Astrocyte (in vitro differentiated cells and primary cell): ENCODE data around the gene RFTN1.

Experiments used
- EZH2 ChIP-seq: IDR thresholded peaks from 2 replicates; pipeline ENCODE4 v1.6.1; 2012; ENCODE audit warnings: mild to moderate bottlenecking, low read length, inconsistent platforms; ENCODE audit not compliant: insufficient read depth
- TF ChIP-seq, protein P1 (sequence below): IDR thresholded peaks from 2 replicates; pipeline ENCODE4 v1.5.1; 2011; ENCODE audit warnings: low read depth, mild to moderate bottlenecking, inconsistent platforms, low read length, moderate library complexity; ENCODE audit not compliant: insufficient read depth

DNA sequence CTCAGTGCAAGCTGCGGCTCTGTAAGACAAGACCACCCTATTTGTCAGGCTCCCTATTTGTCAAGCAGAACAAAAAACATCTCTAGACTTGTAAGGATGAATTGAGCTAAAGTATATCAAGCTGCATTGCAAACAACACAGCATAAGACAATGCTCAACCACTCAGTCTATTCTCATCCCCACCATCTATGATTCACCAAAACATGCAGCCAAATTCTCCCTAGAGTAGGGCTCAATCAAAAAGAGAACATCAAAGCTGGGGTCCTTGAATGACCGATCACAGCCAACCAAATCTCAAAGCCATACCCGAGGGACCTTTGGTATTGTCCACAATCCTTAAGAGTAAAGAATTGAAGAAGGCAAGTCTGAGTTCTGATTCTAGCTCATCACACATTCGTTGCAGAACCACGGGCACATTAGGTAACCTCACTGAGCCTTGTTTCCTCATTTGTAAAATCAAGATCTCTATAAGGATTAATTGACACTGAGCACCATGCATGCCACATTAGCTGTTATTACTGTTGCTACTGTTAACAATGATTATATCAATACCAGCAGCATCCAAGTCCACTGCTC, 31.2 kb downstream of the RFTN1 start:
- TF ChIP-seq, protein P1, sequence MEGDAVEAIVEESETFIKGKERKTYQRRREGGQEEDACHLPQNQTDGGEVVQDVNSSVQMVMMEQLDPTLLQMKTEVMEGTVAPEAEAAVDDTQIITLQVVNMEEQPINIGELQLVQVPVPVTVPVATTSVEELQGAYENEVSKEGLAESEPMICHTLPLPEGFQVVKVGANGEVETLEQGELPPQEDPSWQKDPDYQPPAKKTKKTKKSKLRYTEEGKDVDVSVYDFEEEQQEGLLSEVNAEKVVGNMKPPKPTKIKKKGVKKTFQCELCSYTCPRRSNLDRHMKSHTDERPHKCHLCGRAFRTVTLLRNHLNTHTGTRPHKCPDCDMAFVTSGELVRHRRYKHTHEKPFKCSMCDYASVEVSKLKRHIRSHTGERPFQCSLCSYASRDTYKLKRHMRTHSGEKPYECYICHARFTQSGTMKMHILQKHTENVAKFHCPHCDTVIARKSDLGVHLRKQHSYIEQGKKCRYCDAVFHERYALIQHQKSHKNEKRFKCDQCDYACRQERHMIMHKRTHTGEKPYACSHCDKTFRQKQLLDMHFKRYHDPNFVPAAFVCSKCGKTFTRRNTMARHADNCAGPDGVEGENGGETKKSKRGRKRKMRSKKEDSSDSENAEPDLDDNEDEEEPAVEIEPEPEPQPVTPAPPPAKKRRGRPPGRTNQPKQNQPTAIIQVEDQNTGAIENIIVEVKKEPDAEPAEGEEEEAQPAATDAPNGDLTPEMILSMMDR = no peak
- TF ChIP-seq EZH2 = no peak
